Hematopoietic multipotent progenitor cell treated with erythropoietin and hydrocortisone succinate and interleukin-3 and kit ligand, for 4 days (in vitro differentiated cells): ENCODE results near the gene GIMAP7.
"Not testable (repeated sequence)": the region's sequence is repeated elsewhere in the genome, so short reads cannot be mapped to it uniquely, and the experiment has no call there.

Experiments
- DNase-seq: peaks from one replicate; pipeline ENCODE4 v3.0.0-alpha.2; 2015

The GIMAP7 gene

DNA sequence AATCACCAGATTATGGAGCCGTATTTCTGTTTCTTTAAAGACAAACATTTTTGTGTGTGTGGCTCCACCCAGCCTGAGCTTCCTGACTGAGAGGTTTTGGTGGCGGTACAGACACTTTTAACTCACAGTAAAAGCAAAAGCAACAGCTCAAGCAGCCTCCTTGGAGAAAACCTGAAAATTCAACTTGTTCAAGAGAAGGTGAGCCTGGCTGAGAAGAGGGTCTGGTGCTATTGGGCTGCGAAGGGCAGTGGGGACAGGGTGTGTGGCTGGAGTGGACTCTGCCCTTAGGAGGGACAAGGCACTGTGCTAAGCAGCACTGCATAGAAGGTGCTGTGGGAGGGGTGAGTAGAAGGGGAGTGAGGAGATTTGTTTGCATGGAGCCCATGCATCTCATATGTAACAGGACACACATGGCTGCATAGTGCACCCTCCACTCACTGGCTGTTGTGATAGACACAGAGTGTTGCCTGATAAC lies at the start of gene GIMAP7:
Gene GIMAP7 (plus strand): TSS at position 125 of the 475 bp plus-strand sequence. CDS start 5,103 bp downstream, outside the sequence.
- DNase-seq = peak; percentile 64

DNA sequence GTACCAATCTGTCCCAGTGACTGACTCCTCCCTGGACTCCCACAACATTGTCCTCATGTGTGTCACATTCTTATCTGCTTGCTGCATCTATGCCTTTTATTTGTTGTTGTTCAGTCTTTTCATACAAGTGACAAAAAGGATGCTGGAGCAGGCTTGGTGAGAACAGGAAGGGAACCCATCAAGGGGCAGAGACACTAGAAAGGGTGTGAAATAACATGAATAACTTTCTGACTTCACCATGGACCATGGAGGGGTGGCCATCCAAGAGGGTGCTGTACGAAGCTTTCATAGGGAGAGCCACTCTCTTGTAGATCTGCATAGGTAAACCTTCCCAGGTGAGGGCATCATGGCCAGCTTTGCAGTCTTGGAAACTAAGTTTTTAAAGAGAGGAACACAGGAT lies 49.7 kb upstream of the GIMAP7 start:
- DNase-seq = no peak

DNA sequence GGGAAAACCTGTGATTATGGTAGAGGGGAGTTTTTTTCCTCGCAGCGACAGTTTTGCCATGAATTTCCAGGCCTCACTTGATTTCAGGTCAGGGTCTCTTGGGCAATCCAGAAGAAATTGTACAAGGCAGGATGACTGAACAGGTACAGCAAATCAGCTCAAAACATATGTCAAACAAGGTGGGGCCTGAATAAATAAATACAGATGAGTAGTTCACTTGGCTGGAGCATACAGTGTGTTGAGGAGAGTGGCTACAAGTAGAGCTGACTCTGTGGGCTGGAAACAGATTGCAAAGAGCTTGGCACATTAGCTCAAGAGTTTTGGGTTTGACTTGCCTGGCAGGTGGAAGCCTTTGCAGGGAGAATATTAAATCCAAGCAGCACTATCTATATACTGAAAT lies 49.3 kb upstream of the GIMAP7 start:
- no peak for DNase-seq

GRCh38 chr7:150466477-150466876 lies 48.2 kb upstream of the GIMAP7 start:
- DNase-seq = no peak

DNA sequence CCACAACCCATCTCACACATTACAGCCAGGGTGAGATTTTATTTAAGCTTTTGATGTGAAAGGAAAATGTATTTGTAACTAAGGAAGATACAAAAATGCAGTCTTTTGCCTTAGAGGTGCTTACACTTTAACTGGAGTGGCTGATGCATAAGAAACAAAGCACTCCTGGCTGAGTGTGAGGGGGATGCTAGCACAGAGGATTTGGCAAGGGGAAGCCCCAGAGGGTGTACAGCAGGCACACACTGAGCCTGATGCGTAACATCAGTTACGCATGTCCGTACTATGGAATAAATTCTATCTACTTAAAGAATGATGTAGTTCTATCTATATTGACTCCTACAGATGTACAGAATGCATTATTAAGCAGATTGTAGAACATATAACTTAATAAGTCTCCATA lies 46.4 kb upstream of the GIMAP7 start:
- DNase-seq = no peak

GRCh38 chr7:150471886-150472285 lies 42.8 kb upstream of the GIMAP7 start:
- no peak for DNase-seq

GRCh38 chr7:150473902-150474301 lies 40.8 kb upstream of the GIMAP7 start:
- DNase-seq = no peak

DNA sequence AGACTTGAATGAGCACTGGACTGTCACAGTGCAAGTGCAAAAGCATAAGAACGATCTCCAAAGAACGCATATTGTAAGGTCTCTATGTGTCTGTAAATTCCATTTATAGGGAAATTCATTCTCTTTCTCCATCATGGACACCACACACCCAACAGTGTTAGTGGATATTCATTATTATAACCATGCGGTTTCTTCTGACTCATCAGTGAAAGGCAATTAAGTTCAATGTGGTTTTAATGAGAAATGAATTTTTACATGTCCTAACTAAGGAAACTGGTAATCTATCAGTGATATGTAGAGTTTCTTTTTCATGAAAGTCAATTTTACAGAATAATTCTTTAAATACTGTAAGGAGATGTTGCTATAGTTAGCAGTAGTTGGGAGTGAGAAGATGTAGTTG lies 38.4 kb upstream of the GIMAP7 start:
- DNase-seq = no peak

DNA sequence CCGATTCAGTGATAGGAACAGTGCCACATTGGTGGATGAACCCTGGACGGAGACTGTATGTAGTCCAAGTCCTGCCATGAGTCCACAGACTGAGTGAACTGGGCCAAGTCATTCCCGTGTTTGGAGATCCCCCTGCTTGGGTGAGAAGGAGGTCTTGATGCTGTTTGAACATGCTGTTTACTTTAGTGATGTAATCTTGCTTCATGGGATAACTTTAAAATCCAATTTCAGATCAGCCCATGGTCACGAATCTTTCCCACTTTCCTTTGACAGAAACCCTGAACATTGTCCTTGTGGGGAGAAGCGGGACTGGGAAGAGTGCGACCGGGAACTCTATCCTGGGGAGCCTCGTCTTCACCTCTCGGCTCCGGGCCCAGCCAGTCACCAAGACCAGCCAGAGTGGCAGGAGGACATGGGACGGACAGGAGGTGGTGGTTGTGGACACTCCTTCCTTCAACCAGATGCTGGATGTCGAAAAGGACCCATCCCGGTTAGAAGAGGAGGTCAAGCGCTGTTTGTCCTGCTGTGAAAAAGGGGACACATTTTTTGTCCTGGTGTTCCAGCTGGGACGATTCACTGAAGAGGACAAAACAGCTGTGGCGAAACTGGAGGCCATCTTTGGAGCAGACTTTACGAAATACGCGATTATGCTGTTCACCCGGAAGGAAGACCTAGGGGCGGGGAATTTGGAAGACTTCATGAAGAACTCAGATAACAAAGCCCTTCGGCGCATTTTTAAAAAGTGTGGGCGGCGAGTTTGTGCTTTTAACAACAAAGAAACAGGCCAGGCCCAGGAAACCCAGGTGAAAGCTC lies 37.6 kb upstream of the GIMAP7 start:
- DNase-seq = no peak

- no peak for DNase-seq
Measured at GRCh38 chr7:150479023-150479716, 35.5 kb upstream of the GIMAP7 start.

DNA sequence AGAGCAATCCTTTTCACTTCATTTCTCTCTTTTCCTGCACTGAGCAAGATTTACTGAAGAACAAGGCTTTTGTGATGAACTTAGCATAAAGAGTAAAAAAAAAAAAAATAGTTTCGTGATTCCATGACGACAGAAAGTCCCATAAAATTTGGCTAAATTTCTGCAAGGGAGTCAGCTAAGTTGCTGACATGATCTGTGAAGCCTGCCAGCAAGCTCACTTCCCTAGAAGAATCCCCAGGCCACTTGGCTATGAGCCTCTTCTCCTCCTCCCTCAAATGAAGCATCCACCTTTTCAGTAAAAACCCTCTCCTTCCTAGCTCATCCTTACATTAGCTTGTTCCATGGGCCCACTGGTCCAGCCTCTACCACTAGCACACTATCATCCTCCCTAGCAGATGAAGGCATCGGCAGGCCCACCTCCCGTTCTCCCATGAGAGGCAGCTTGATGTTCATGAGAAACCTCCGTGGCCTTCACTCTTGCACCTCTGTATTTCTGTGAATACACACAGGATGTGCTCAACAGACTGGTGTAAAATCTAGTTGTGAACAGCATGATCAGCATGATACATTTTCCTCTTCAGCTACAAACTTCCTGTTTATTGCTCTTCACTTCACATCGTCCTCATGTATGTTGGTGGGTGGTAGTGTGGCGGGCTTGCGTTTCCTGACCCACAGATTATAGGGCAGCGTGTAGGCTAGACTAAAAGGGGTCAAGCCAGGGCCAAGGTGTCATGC lies 33.3 kb upstream of the GIMAP7 start:
- DNase-seq = no peak

DNA sequence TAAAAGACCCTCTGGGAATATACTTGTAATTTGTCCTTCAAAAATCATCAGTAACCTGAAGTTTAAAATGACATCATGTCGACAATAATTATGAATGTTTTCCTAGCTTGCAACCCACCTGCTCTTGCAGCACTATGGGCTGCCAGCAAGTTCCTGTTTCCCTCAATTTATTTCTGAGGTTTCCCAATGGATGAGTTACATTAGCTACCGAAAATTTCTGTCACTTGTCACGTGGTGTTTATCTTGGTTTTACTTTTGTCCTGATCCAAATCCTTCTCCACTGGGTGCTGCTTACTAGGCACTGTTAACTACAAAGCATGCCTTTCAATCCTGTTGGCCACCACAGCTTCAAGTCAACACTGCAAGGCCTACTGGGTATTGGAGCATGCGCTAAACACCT lies 32.8 kb upstream of the GIMAP7 start:
- no peak for DNase-seq

DNA sequence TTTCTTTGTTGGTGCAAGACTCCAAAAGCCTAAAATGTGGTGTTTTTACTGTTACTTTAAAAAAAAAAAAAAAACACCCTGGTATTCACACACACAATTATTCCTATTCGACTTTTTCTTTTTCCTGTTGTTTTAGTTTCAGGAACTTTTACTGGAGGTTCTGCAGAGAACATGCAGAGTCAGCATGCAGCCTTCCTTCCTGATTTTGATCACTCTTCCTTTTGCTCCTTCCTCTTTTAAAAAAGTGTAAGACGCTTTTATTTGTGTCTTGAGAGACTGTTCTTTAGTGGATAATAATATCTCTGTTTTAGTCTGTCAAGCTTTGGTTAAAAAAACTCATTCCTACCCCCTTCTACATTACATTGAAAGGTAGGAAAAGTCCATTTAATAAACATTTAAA lies 31.2 kb upstream of the GIMAP7 start:
- peak; percentile 44 for DNase-seq

DNA sequence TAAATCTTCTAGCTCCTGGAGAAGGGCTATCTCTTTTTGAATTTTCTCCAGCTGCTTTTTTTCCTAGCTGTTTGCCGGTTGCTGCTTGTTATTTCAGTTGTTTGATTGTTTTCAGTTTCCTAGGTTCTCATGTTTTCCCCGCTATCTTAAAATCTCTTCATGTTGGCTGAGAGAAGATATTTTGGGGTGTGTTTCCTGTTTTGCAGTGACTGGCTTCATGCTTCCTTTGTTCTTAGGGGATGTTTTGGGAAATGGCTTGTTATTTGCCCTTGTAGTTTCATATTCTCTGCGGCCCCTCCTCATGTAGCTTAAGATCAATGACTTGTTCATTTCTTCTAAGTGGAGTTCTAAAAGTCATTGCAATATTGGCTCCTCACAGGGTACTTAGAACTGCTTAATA lies 30.6 kb upstream of the GIMAP7 start:
- DNase-seq = peak; percentile 25

DNA sequence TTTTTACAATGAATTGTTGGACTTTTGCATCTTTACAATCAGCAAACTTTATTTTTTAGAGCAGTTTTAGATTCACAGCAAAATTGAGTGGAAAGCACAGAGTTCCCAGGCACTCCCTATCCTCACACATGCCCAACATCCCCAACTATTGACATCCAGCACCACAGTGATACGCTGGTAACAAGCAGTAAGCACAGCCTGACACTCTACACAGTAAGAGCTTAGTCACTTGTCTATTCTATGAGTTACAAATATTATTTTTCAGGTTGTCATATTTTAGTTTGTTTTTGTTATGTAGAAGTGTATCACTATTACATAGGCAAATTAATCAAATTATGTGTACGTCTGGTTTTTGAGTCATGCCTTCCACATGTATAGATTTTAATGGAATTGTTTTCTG lies 27.0 kb upstream of the GIMAP7 start:
- no peak for DNase-seq

GRCh38 chr7:150489782-150490181 lies 24.9 kb upstream of the GIMAP7 start:
- DNase-seq = no peak

DNA sequence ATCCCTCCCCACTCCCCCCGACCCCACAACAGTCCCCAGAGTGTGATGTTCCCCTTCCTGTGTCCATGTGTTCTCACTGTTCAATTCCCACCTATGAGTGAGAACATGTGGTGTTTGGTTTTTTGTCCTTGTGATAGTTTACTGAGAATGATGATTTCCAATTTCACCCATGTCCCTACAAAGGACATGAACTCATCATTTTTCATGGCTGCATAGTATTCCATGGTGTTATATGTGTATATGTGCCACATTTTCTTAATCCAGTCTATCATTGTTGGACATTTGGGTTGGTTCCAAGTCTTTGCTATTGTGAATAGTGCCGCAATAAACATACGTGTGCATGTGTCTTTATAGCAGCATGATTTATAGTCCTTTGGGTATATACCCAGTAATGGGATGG lies 21.2 kb upstream of the GIMAP7 start:
- DNase-seq = not testable (repeated sequence)

DNA sequence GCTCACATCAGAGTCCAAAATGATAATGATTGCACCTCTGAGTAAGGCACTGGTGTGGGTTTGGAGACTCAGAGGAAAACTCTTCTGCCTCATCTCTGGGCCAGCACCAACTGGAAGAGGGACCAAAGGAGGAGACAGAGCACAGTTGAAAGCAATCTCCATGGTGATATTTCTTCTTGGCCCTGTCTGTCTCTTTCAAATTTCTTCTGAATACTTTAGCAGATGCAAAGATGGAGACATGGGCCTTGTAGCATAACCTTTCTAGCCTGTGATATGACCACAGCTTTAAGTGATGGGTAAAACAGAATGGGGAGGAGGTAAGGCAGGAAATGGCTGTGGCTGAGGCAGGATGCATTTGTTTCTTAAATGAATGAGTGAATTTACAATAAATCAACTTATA lies 12.2 kb upstream of the GIMAP7 start:
- DNase-seq = peak; percentile 21

- no peak for DNase-seq
Measured at GRCh38 chr7:150503155-150503554, 11.5 kb upstream of the GIMAP7 start.

DNA sequence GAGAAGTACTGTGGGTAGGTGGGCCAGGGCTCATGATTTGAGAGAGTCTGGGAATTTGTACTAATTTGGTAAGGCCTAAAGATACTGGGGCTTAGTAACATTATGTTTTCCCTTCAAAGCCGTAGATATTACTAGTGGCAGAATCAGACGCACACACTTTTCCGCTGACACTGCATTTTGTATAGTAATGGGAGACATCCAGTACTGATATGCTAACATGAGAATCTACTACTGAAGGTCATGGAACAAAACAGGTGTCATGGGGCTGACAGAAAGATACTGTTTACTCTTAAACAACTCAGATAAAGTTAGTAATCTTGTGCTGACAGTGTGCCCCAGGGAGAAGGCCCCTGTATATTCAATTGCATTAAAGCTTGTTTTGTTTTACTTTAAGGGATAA lies 11.1 kb upstream of the GIMAP7 start:
- DNase-seq = no peak

DNA sequence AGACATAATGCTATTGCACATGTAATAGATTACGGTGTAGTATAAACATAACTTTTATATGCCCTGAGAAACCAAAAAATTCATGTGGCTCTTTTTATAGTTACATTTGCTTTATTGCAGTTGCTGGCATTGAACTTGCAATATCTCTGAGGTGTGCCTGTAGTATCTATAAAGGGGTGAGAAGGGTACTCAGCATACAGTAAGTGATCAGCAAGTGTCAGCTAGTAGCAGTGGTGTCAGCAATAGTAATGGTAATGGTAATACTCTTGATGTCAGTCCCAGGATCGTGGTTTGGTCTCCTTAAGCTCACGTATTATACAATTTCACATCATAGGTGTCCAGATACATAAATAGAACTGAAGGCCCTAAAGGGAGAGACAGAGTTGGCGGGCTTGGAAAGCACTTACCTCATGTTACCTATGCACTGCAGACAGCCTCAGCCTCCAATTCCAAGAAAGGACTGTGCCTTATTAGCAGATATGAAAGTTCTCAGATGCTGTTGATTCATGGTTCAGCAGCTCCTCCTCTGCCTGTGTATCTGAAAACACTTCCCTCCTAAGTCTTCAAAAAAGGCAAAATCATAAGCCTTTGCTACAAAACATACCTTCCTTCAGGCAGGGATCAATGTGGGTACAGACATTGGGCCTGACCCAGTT lies 6.6 kb upstream of the GIMAP7 start:
- no peak for DNase-seq

DNA sequence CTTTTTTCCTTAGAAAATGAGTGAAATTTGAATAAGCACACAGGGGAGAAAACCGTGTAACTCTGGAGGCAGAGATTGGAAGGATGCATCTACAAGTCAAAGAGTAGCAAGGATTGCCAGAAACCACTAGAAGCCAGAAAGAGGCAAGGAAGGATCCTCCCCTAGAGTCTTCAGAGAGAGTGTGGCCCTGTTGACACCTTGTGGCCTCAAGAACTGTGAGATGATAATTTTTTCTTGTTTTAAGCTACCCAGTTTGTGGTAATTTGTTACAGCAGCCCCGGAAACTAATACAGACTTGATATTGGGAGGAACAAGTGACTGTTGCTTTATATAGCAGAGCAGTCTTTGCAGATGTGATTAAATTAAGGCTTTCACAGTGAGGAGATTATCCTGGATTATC lies 3.6 kb upstream of the GIMAP7 start:
- no peak for DNase-seq

DNA sequence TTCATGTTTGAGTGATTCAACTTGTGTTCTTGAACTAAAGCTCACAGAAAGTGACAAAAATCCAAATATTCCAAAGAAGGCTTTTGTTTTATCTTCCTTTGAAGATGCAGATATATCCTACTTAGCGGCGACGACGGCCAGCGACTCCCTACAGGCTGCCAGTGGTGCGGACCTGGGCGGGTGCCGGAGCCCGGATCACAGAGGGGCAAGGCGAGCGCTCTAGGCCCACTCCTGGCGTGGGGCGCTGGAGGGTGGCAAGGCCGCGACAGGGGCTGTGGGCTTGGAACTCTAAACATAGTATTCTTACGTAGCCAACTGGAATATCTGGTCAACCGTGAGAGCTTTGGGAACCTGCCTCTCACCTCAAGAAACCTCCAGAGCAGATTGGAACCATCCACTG lies 914 bp upstream of the GIMAP7 start:
- DNase-seq = no peak
